ENCODE measurements around the gene SEC16A.

The SEC16A gene

GRCh38 chr9:136517950-136518349 lies 35.1 kb upstream of the SEC16A start:
- no peak for DNase-seq (ENCODE audit: low read depth, low spot score)

GRCh38 chr9:136517012-136517743 lies 34.3 kb upstream of the SEC16A start:
- no peak for DNase-seq (ENCODE audit: low read depth, low spot score)

- DNase-seq (ENCODE audit: low read depth, low spot score): no peak
Measured at GRCh38 chr9:136516191-136516654, 33.4 kb upstream of the SEC16A start.

GRCh38 chr9:136515276-136515675 lies 32.4 kb upstream of the SEC16A start:
- no peak for DNase-seq (ENCODE audit: low read depth, low spot score)

- DNase-seq (ENCODE audit: low read depth, low spot score): no peak
Measured at GRCh38 chr9:136514022-136514714, 31.3 kb upstream of the SEC16A start.

GRCh38 chr9:136513191-136513590 lies 30.4 kb upstream of the SEC16A start:
- no peak for DNase-seq (ENCODE audit: low read depth, low spot score)

GRCh38 chr9:136512651-136513071 lies 29.8 kb upstream of the SEC16A start:
- DNase-seq (ENCODE audit: low read depth, low spot score): no peak

- no peak for DNase-seq (ENCODE audit: low read depth, low spot score)
Measured at GRCh38 chr9:136511670-136512592, 29.1 kb upstream of the SEC16A start.

GRCh38 chr9:136511144-136511669 lies 28.4 kb upstream of the SEC16A start:
- DNase-seq (ENCODE audit: low read depth, low spot score): no peak

GRCh38 chr9:136510561-136510960 lies 27.7 kb upstream of the SEC16A start:
- DNase-seq (ENCODE audit: low read depth, low spot score): no peak

- no peak for DNase-seq (ENCODE audit: low read depth, low spot score)
Measured at GRCh38 chr9:136509549-136509948, 26.7 kb upstream of the SEC16A start.

- DNase-seq (ENCODE audit: low read depth, low spot score): no peak
Measured at GRCh38 chr9:136508729-136509500, 26.1 kb upstream of the SEC16A start.

GRCh38 chr9:136507992-136508375 lies 25.1 kb upstream of the SEC16A start:
- DNase-seq (ENCODE audit: low read depth, low spot score): no peak

- no peak for DNase-seq (ENCODE audit: low read depth, low spot score)
Measured at GRCh38 chr9:136507221-136507991, 24.6 kb upstream of the SEC16A start.

GRCh38 chr9:136506425-136506824 lies 23.6 kb upstream of the SEC16A start:
- DNase-seq (ENCODE audit: low read depth, low spot score): no peak

- no peak for DNase-seq (ENCODE audit: low read depth, low spot score)
Measured at GRCh38 chr9:136505406-136506403, 22.9 kb upstream of the SEC16A start.

GRCh38 chr9:136504512-136505348 lies 21.9 kb upstream of the SEC16A start:
- no peak for DNase-seq (ENCODE audit: low read depth, low spot score)

GRCh38 chr9:136502940-136503550 lies 20.2 kb upstream of the SEC16A start:
- no peak for DNase-seq (ENCODE audit: low read depth, low spot score)

Measured in smooth muscle cell of the brain vasculature (primary cell).